HG02642 (cell line): Measurements from ENCODE around the gene IL15RA.
"Not testable (repeated sequence)": the region's sequence is repeated elsewhere in the genome, so short reads cannot be mapped to it uniquely, and the experiment has no call there.

ENCODE experiments used
- ATAC-seq: cut with Tn5 transposase; IDR thresholded peaks from one replicate; pipeline ENCODE4 v1.9.1; 2021; ENCODE audit warnings: mild to moderate bottlenecking; ENCODE audit not compliant: unreplicated experiment, poor library complexity

IL15RA gene

DNA sequence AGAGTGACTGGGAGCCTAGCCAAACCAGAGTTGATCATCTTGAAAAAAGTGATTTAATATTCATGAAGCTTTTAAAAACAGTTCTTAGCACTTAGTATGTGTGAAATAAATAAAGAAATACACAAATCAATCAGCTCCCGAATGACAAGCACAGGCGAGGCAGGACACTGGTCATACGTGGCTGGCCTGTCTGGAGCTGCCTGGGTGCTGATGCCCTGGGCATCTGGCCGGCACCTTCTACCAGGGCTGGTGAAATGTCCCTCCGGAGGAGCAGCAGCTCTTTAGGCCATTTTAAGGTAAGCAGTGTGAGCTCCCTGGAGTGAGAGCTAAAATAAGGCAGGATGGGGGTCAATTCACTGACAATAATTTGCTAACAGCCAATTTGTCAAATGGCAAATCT lies 23.7 kb downstream of the IL15RA start:
- no peak for ATAC-seq

GRCh38 chr10:5952731-5953385 lies 24.5 kb downstream of the IL15RA start:
- ATAC-seq = no peak

DNA sequence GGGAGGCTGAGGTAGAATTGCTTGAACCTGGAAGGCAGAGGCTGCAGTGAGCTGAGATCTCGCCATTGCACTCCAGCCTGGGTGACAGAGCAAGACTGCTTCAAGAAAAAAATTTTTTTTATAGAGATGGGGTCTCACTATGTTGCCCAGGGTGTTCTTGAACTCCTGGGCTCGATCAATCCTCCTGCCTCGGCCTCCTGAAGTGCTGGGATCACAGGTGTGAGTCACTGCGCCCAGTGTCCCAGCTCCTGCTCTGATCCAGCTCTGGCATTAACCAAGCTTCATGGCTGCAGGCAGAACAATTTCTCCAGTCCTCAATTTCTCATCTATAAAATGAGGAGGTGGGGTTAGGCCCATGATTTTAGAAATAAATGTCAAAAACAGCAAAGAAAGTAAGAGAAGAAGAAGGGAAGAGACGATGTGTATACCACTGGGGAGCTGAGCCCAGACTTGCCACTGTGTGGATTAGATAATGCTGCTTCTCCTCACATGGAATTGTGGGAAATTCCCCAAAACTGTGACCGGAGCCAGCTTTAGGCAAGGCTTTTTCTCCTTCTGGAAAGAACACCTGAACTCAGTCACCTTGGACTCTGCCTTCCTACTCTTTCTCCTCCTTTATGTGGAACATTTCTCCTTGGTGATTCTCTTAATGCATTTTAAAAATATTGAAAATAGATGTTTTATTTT lies 25.5 kb downstream of the IL15RA start:
- ATAC-seq = no peak

DNA sequence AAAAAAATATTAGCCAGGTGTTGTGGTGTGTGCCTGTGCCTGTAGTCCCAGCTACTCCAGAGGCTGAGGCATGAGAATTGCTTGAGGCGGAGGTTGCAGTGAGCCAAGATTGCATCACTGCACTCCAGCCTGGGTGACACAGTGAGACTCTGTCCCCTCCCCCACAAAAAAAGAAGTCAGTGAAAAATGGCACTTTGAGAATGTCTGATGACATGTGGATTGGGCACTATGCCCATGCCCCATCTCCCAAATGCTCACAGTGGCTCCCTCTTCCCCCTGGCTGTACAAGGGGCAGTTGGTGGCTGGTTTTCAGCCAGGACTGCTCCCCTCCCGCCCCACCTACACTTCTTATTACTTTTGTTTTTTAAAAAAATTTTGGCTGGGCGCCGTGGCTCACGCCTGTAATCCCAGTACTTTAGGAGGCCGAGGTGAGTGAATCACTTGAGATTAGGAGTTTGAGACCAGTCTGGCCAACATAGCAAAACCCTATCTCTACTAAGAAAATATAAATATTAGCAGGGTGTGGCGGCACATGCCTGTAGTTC lies 26.1 kb downstream of the IL15RA start:
- ATAC-seq = no peak

- no peak for ATAC-seq
These were observed 28.2 kb downstream of the IL15RA start for GRCh38 chr10:5949009-5949759.

DNA sequence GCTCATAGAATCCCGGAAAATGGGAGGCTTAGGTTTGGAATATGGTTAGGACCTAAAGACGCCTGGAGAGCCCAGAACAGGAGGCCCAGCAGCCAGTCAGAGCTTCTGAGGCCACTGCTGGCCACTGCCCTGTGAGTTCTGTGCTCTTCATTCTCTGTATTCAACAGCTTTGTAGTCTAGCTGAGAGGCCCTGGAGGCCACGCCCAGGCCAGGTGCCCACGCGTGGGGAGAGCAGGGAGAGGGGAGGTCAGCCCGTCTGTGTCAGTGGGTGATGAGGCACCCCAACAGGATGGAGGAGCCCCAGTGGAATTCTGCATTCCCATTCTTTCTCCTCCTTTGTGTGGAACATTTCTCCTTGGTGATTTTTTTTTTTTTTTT lies 29.1 kb downstream of the IL15RA start:
- ATAC-seq = no peak

DNA sequence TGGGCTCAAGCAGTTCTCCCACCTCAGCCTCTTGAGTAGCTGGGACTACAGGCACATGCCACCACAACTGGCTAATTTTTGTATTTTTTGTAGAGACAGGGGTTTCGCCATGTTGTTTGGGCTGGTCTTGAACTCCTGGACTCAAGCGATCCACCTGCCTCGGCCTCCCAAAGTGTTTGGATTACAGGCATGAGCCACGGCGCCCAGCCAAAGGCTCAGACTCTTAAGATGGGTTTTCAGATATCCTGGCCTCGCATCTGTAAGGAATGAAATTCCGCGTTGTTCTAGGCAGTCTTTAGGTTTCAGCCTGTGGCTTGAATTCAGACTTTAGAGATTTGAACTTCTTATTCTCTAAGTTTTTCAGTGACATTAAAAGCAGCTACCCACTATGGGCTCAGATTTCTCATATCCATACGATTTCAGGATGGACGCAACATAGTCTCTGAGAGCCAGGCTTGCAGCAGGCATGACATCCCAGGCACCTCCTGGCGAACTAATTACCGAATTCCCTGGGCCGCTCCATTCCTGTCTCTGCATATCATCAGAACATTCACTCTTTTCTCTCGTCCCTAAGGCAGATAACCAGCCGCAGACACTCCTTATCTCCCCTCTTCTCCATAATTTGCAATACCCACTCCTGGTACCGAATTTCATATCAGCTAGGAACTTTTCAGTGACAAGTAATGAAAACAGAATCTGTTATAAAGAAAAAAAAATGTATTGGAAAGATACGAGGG lies 29.7 kb downstream of the IL15RA start:
- ATAC-seq = no peak

- no peak for ATAC-seq
These were observed 30.6 kb downstream of the IL15RA start for GRCh38 chr10:5946786-5947185.

DNA sequence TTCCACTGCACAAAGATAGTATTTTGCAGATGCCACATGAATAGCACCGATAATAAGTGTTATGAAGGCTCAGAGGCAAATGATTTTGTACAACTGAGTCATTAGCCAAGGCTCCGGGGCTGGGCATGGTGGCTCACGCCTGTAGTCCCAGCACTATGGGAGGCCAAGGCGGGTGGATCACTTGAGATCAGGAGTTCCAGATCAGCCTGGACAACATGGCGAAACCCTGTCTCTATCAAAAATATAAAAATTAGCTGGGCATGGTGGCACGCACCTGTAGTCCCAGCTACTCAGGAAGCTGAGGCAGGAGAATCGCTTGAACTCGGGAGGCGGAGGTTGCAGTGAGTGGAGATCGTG lies 30.9 kb downstream of the IL15RA start:
- ATAC-seq = not testable (repeated sequence)

DNA sequence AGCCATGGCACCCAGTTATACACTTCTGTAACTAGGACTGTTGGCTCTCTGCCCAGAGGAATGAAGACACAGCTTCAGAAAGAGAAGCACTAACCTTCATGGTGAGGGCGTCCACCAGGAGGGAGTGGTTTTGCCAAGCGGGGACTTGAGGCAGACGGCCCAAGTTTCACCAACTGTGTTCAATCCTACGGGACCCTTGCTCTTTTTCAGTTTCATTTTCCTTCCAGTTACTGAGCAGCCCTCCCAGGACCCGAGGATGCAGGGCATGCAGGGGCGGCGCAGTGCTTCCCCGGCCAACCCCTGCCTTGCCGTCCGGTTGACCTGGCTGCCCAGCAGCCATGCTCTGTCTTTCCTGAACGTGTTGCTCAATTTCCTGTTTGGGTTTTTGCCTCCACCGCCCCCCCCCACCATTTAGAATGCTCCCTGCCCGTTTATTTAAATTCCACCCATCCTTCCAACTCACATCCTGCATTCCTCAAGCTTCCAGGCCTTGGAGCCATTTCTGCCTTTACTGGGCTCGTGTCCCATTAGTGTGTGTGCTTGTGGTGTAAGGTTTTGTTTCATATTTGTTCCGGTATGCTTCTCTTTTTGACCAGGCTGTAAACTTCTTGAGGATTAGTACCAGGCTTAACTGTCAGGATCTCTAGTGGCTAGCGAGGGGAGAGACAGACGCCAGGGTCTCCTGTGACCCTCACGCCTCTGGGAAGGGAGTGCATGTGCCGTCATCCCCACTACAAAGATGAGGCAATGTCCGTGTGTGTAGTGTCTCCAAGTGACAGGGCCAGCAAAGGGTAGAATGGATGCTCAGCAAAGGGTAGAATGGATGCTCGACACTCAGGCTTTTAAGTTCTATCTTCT lies 31.6 kb downstream of the IL15RA start:
- ATAC-seq = no peak

- ATAC-seq = no peak
These were observed 32.2 kb downstream of the IL15RA start for GRCh38 chr10:5945190-5945509.

DNA sequence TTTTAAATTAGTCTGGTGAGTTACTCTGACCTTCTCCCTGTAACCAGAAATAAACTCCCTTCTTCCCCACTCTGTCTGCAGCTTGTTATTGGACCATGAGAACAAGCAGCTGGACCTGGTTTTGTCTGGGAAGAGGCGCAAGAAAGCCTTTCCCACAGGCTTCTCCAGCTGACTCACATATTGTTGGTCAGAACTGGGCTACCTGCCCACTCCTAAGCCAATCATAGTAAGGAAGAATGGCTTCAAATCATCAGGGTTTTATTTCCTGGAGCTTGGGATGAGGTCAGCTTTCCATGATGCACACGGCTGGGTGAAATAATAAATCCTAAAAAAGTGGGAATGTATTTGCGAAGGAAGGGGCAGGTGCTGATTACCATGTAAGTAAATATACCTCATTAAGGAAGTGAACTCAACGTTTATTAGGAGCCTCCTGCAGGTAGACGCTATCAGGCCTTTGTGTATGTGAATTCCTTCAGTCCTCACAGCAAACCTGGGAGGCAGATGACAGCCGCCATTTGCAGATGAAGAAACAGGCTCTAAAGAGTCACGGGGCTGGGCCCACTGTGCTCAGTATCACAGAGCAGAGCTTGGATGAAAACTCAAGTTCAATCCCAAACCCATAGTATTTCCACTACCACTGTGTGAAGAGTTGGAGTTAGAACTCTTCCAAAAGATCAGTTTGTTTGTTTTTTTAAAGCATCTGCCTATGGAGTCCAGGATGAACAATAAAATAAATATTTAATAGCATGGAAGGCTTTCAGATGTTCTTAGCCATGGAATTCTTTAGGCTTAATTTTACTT lies 32.8 kb downstream of the IL15RA start:
- ATAC-seq = no peak

DNA sequence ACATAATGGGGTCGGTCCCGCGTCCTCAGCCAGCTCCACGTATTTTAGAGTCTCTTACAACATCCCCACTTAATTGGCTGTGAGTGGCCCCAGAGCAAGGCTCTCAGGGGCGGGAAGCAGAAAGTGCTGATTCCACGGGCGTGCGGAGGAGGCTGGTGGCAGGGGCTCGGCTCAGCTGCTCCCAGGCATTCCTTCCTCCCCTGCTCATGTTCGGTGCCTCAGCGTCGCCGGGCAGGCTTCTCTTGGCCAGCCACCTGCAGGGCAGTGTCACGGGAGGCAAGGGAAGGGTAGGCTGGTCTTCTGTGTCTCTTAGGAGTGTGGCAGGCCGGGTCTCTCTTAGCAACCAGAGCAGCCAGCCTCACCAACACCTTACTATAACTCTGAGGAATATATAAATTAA lies 33.8 kb downstream of the IL15RA start:
- ATAC-seq = no peak

- ATAC-seq = no peak
These were observed 34.9 kb downstream of the IL15RA start for GRCh38 chr10:5942474-5942873.

- no peak for ATAC-seq
These were observed 35.3 kb downstream of the IL15RA start for GRCh38 chr10:5942001-5942400.

- no peak for ATAC-seq
These were observed 35.8 kb downstream of the IL15RA start for GRCh38 chr10:5941579-5941978.

- no peak for ATAC-seq
These were observed 36.5 kb downstream of the IL15RA start for GRCh38 chr10:5940807-5941218.

- ATAC-seq = no peak
These were observed 39.1 kb downstream of the IL15RA start for GRCh38 chr10:5938291-5938690.

DNA sequence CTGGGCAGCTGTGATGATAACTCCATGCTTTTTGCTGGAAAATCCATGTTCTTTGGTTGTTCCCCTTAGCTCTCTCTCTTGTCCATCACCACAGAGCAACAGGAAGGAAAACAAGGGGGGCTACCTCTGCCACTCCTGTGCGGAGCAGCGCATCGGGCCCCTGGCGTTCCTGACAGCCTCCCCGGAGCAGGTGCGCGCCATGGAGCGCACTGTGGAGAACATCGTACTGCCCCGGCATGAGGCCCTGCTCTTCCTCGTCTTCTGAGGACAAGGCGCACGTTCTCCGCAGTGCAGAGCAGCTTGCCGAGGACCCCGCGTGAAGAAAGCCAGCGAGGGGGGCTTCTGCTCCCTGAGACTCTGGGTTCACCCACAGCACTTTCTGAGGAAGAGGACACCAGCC lies 40.3 kb downstream of the IL15RA start:
- ATAC-seq = no peak
